RWPE2 (cell line): ENCODE results near the gene SLC25A13.

Source experiments
- ATAC-seq: fragments of 200-7000 bp; cut with Tn5 transposase; 3 replicates; pipeline ENCODE4 v1.9.1; 2021; ENCODE audit warnings: low read depth
- DNase-seq: peaks from one replicate; pipeline ENCODE4 v3.0.0-alpha.2; 2020; ENCODE audit warnings: low spot score
- H3K27ac ChIP-seq: fragments of 450-650 bp; 2 replicates; pipeline ENCODE4 v1.5.1; 2017; ENCODE audit warnings: mild to moderate bottlenecking; ENCODE audit not compliant: poor library complexity, severe bottlenecking
- H3K27me3 ChIP-seq: fragments of 250-450 bp; sonication (Bioruptor Pico); 2 replicates; pipeline ENCODE4 v1.5.1; 2021; ENCODE audit warnings: mild to moderate bottlenecking, moderate library complexity; ENCODE audit not compliant: insufficient read depth, poor library complexity, severe bottlenecking
- H3K36me3 ChIP-seq: fragments of 250-450 bp; sonication (Bioruptor Pico); 2 replicates; pipeline ENCODE4 v1.5.1; 2020; ENCODE audit warnings: low read depth, mild to moderate bottlenecking, moderate library complexity
- H3K4me1 ChIP-seq: fragments of 250-450 bp; sonication (Bioruptor Pico); 2 replicates; pipeline ENCODE4 v1.5.1; 2021; ENCODE audit warnings: mild to moderate bottlenecking, moderate library complexity; ENCODE audit not compliant: insufficient read depth, poor library complexity, severe bottlenecking
- H3K4me3 ChIP-seq: fragments of 250-450 bp; sonication (Bioruptor Pico); 2 replicates; pipeline ENCODE4 v1.5.1; 2021; ENCODE audit warnings: mild to moderate bottlenecking, moderate library complexity; ENCODE audit not compliant: severe bottlenecking
- H3K9me3 ChIP-seq: fragments of 250-450 bp; sonication (Bioruptor Pico); 2 replicates; pipeline ENCODE4 v1.5.1; 2021; ENCODE audit warnings: mild to moderate bottlenecking, moderate library complexity; ENCODE audit not compliant: severe bottlenecking
- CTCF ChIP-seq: fragments of 450-650 bp; IDR thresholded peaks from one replicate; pipeline ENCODE4 v1.5.1; 2017; ENCODE audit warnings: mild to moderate bottlenecking, moderate library complexity; ENCODE audit not compliant: poor library complexity, severe bottlenecking

The SLC25A13 gene

GRCh38 chr7:96199421-96199820 is 122.5 kb downstream of the SLC25A13 start:
- H3K36me3 ChIP-seq = no peaks in the 10 kb centered on the region
- H3K4me1 ChIP-seq = no peaks in the 10 kb centered on the region
- ATAC-seq (peak; percentile 31; the same call in 1 of the 3 replicates), DNase-seq (no peak)
- no peak for TF ChIP-seq CTCF
- no peak overlapping the region for H3K4me3 ChIP-seq
- no peaks in the 10 kb centered on the region for H3K27me3 ChIP-seq
- H3K9me3 ChIP-seq = no peaks in the 10 kb centered on the region
- H3K27ac ChIP-seq = no peak overlapping the region

GRCh38 chr7:96198047-96198636 is 123.8 kb downstream of the SLC25A13 start:
- ATAC-seq (no peak), DNase-seq (no peak)
- Histone ChIP-seq H3K27me3 (no peaks in the 10 kb centered on the region), H3K4me1 (no peaks in the 10 kb centered on the region), H3K36me3 (peaks cover 2% of the 10 kb centered on the region; the same call in 1 of the 2 replicates), H3K9me3 (no peaks in the 10 kb centered on the region), H3K27ac (no peak overlapping the region), H3K4me3 (no peak overlapping the region)
- no peak for TF ChIP-seq CTCF

- Histone ChIP-seq H3K4me3 (no peak overlapping the region), H3K4me1 (no peaks in the 10 kb centered on the region), H3K9me3 (no peaks in the 10 kb centered on the region), H3K36me3 (peaks cover 12% of the 10 kb centered on the region), H3K27me3 (no peaks in the 10 kb centered on the region), H3K27ac (no peak overlapping the region)
- no peak for TF ChIP-seq CTCF
- no peak for ATAC-seq
- DNase-seq = no peak
Measured at GRCh38 chr7:96196676-96197075, 125.2 kb downstream of the SLC25A13 start.

- no peak overlapping the region for H3K4me3 ChIP-seq
- H3K27ac ChIP-seq = no peak overlapping the region
- no peaks in the 10 kb centered on the region for H3K9me3 ChIP-seq
- H3K27me3 ChIP-seq = no peaks in the 10 kb centered on the region
- no peaks in the 10 kb centered on the region for H3K4me1 ChIP-seq
- peaks cover 50% of the 10 kb centered on the region for H3K36me3 ChIP-seq
- no peak for DNase-seq
- no peak for TF ChIP-seq CTCF
- no peak for ATAC-seq
Measured at GRCh38 chr7:96189129-96189820, 132.6 kb downstream of the SLC25A13 start.

GRCh38 chr7:96188591-96188991 is 133.3 kb downstream of the SLC25A13 start:
- H3K27me3 ChIP-seq = no peaks in the 10 kb centered on the region
- H3K27ac ChIP-seq = no peak overlapping the region
- no peaks in the 10 kb centered on the region for H3K4me1 ChIP-seq
- no peak for TF ChIP-seq CTCF
- H3K9me3 ChIP-seq = no peaks in the 10 kb centered on the region
- peaks cover 57% of the 10 kb centered on the region for H3K36me3 ChIP-seq
- DNase-seq (no peak), ATAC-seq (no peak)
- no peak overlapping the region for H3K4me3 ChIP-seq
